HepG2 (cell line): ENCODE data around the gene NKX6-1.

Experiments used
- CBX5 ChIP-seq: sonication (generic); formaldehyde crosslinking; IDR thresholded peaks from 2 replicates; pipeline ENCODE4 v1.4.0; 2020; ENCODE audit warnings: missing genetic modification reagents, borderline replicate concordance
- JUN ChIP-seq: sonication (generic); formaldehyde crosslinking; IDR thresholded peaks from 2 replicates; pipeline ENCODE4 v1.4.0; 2020; ENCODE audit warnings: mild to moderate bottlenecking, missing genetic modification reagents
- NR2C2 ChIP-seq: sonication (generic); formaldehyde crosslinking; IDR thresholded peaks from 2 replicates; pipeline ENCODE4 v1.4.0; 2020; ENCODE audit warnings: missing genetic modification reagents, mild to moderate bottlenecking, moderate library complexity, borderline replicate concordance
- PHF21A ChIP-seq: sonication (generic); formaldehyde crosslinking; IDR thresholded peaks from 2 replicates; pipeline ENCODE4 v1.5.0; 2020; ENCODE audit warnings: mild to moderate bottlenecking, missing genetic modification reagents
- POLR2AphosphoS5 ChIP-seq: IDR thresholded peaks from 2 replicates; pipeline ENCODE4 v1.6.1; 2012; ENCODE audit warnings: low read depth, low read length
- U2AF2 ChIP-seq: fragments of 200-400 bp; formaldehyde crosslinking; IDR thresholded peaks from 2 replicates; pipeline ENCODE4 v1.6.1; 2017; ENCODE audit warnings: low read depth, mild to moderate bottlenecking, low read length
- ZNF367 ChIP-seq: sonication (generic); formaldehyde crosslinking; IDR thresholded peaks from 2 replicates; pipeline ENCODE4 v1.4.0; 2020; ENCODE audit warnings: missing genetic modification reagents, borderline replicate concordance
- ZNF747 ChIP-seq: sonication (generic); formaldehyde crosslinking; IDR thresholded peaks from 2 replicates; pipeline ENCODE4 v1.8.1; 2023; ENCODE audit warnings: missing genetic modification reagents, mild to moderate bottlenecking, borderline replicate concordance
- TF ChIP-seq, protein P1 (sequence below): sonication (generic); formaldehyde crosslinking; IDR thresholded peaks from 2 replicates; pipeline ENCODE4 v1.5.0; 2020; ENCODE audit warnings: mild to moderate bottlenecking, missing genetic modification reagents, moderate library complexity
- TF ChIP-seq, protein P2 (sequence below): sonication (generic); formaldehyde crosslinking; conservative IDR thresholded peaks from 2 replicates; pipeline ENCODE4 v1.8.1; 2023; ENCODE audit warnings: missing genetic modification reagents
- TF ChIP-seq, protein P3 (sequence below): sonication (generic); formaldehyde crosslinking; IDR thresholded peaks from 2 replicates; pipeline ENCODE4 v1.8.0; 2022; ENCODE audit warnings: mild to moderate bottlenecking, missing genetic modification reagents; ENCODE audit not compliant: insufficient replicate concordance

DNA sequence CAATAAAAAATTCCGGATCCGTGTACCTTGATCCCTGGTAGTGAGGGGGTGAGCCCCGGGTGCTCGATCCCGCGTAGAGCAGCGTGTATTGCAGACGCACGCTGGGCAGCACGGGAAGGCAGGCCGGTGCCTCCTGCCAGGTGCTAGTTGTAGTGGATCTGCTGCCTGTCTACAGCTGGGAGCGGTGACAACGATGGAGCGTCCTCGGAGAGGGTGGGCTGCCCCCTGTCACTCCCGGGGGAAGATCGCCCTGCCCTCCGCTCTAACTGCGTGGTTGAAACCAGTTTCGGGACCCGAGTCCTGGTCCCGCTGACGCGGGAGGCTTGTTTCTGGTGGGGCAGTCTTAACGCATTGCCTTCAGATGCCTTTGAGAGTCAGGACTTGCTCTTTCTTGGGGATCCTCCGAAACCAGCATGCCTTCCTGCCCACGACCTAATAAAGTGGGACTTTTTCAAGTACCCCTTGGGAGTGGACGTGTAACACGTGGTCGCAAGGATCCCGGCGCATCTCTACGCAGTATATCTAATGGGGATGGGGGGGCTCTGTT, 2.7 kb upstream of the NKX6-1 start:
- TF ChIP-seq, protein P1, sequence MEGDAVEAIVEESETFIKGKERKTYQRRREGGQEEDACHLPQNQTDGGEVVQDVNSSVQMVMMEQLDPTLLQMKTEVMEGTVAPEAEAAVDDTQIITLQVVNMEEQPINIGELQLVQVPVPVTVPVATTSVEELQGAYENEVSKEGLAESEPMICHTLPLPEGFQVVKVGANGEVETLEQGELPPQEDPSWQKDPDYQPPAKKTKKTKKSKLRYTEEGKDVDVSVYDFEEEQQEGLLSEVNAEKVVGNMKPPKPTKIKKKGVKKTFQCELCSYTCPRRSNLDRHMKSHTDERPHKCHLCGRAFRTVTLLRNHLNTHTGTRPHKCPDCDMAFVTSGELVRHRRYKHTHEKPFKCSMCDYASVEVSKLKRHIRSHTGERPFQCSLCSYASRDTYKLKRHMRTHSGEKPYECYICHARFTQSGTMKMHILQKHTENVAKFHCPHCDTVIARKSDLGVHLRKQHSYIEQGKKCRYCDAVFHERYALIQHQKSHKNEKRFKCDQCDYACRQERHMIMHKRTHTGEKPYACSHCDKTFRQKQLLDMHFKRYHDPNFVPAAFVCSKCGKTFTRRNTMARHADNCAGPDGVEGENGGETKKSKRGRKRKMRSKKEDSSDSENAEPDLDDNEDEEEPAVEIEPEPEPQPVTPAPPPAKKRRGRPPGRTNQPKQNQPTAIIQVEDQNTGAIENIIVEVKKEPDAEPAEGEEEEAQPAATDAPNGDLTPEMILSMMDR (CRISPR knock-in tag), result no peak
- TF ChIP-seq, protein P2, sequence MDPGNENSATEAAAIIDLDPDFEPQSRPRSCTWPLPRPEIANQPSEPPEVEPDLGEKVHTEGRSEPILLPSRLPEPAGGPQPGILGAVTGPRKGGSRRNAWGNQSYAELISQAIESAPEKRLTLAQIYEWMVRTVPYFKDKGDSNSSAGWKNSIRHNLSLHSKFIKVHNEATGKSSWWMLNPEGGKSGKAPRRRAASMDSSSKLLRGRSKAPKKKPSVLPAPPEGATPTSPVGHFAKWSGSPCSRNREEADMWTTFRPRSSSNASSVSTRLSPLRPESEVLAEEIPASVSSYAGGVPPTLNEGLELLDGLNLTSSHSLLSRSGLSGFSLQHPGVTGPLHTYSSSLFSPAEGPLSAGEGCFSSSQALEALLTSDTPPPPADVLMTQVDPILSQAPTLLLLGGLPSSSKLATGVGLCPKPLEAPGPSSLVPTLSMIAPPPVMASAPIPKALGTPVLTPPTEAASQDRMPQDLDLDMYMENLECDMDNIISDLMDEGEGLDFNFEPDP (CRISPR knock-in tag), result no peak
- TF ChIP-seq NR2C2 (CRISPR knock-in tag) (no peak), CBX5 (CRISPR knock-in tag) (no peak), ZNF367 (CRISPR knock-in tag) (no peak), JUN (CRISPR knock-in tag) (no peak), ZNF747 (CRISPR knock-in tag) (no peak), PHF21A (CRISPR knock-in tag) (no peak), U2AF2 (no peak), POLR2AphosphoS5 (no peak)
- TF ChIP-seq, protein P3, sequence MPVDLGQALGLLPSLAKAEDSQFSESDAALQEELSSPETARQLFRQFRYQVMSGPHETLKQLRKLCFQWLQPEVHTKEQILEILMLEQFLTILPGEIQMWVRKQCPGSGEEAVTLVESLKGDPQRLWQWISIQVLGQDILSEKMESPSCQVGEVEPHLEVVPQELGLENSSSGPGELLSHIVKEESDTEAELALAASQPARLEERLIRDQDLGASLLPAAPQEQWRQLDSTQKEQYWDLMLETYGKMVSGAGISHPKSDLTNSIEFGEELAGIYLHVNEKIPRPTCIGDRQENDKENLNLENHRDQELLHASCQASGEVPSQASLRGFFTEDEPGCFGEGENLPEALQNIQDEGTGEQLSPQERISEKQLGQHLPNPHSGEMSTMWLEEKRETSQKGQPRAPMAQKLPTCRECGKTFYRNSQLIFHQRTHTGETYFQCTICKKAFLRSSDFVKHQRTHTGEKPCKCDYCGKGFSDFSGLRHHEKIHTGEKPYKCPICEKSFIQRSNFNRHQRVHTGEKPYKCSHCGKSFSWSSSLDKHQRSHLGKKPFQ (CRISPR knock-in tag), result no peak
